ENCODE measurements around the gene PCDH1.

DNA sequence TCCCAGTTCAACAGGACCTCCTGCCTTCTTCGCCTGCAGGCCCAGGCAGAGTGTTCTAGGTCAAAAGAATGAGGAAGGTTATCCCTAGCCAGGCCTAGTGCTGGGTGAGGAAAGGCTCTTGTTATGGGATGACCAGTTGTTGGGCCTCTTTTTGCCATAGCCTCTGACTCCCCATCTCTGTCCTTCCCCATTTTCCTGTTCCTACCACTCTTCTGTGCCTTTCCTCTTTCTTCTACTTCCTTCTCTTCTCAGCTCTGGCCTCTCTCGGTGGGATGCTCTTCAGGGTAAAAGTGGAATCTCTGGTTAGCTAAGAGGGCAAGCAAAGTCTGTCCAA is 1.2 kb upstream of the PCDH1 start:
- no peak for TF ChIP-seq FOXP2 (optimal IDR thresholded peaks at IDR 0.05; ENCODE audit: borderline replicate concordance, extremely low read depth, extremely low read length, insufficient read depth)
- no peak for TF ChIP-seq REST (IDR thresholded peaks at IDR 0.05; ENCODE audit: insufficient read depth in 1 of 2, low read depth in 2 of 2, low read length in 2 of 2)
- TF ChIP-seq TAF1 (IDR thresholded peaks at IDR 0.05; ENCODE audit: borderline replicate concordance, insufficient read depth, low read length) = no peak
- no peak for TF ChIP-seq POLR2AphosphoS5 (IDR thresholded peaks at IDR 0.05; ENCODE audit: low read depth, low read length)
